KMS-11 (cell line): ENCODE measurements around the gene RPL21.

Source experiments
- H2AFZ ChIP-seq: fragments of 200-600 bp; sonication (generic); 2 replicates; pipeline ENCODE4 v1.6.1; 2016; ENCODE audit warnings: antibody characterized with exemption, mixed run types, low read depth
- H3K27ac ChIP-seq: fragments of 200-600 bp; sonication (generic); 2 replicates; pipeline ENCODE4 v1.6.1; 2016; ENCODE audit warnings: mild to moderate bottlenecking, mixed run types
- H3K27me3 ChIP-seq: fragments of 200-600 bp; sonication (generic); 2 replicates; pipeline ENCODE4 v1.6.1; 2017; ENCODE audit warnings: mild to moderate bottlenecking, low read depth, mixed run types, moderate library complexity; ENCODE audit not compliant: insufficient read depth
- H3K36me3 ChIP-seq: fragments of 200-600 bp; sonication (generic); 2 replicates; pipeline ENCODE4 v1.6.1; 2017; ENCODE audit warnings: mild to moderate bottlenecking, mixed run types; ENCODE audit not compliant: insufficient read depth
- H3K4me1 ChIP-seq: fragments of 200-600 bp; sonication (generic); 2 replicates; pipeline ENCODE4 v1.6.1; 2016; ENCODE audit warnings: mild to moderate bottlenecking, low read depth, mixed run types; ENCODE audit not compliant: poor library complexity, severe bottlenecking
- H3K4me2 ChIP-seq: fragments of 200-600 bp; sonication (generic); 2 replicates; pipeline ENCODE4 v1.7.0; 2016; ENCODE audit warnings: mild to moderate bottlenecking, mixed run types
- H3K4me3 ChIP-seq: fragments of 200-600 bp; sonication (generic); IDR thresholded peaks from 2 replicates; pipeline ENCODE4 v1.6.1; 2017; ENCODE audit warnings: low read depth, low read length, mixed read lengths; ENCODE audit not compliant: insufficient read depth
- H3K79me2 ChIP-seq: fragments of 200-600 bp; sonication (generic); 2 replicates; pipeline ENCODE4 v1.6.1; 2016; ENCODE audit warnings: low read depth, mixed run types; ENCODE audit not compliant: insufficient read depth
- H3K9ac ChIP-seq: fragments of 200-600 bp; sonication (generic); 2 replicates; pipeline ENCODE4 v1.6.1; 2016; ENCODE audit warnings: mild to moderate bottlenecking, mixed run types
- H4K20me1 ChIP-seq: fragments of 200-600 bp; sonication (generic); 2 replicates; pipeline ENCODE4 v1.6.1; 2016; ENCODE audit warnings: mild to moderate bottlenecking, mixed run types; ENCODE audit not compliant: insufficient read depth
- TF ChIP-seq, protein P1 (sequence below): fragments of 200-600 bp; sonication (generic); conservative IDR thresholded peaks from 2 replicates; pipeline ENCODE4 v1.6.1; 2017; ENCODE audit warnings: low read depth, mild to moderate bottlenecking, antibody characterized with exemption, low read length, moderate library complexity, mixed read lengths

The RPL21 gene

DNA sequence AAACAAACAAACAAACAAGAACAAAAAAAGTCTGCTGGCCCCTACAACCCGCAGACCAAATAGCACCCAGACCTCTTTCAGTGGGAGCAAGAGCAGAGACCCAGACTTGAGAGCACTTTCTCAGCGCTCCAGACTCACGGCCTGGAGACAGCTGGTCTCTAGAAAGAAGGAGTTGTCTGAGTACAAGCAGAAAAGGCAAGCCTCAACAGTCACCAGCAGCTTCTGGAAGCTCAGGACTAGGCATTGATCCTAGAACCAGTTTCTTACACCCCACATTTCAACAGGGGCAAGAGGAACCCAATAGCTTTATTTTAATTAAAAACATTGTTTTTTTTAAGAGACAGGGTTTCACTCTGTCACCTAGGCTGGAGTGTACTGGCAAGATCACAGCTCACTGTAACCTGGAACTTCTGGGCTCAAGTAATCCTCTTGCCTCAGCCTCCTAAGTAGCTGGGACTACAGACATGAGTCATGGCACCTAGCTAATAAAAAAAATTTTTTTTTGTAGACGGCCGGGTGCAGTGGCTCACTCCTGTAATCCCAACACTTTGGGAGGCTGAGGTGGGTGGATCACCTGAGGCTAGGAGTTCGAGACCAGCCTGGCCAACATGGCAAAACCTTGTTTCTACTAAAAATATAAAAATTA lies 49.7 kb downstream of the RPL21 start:
- H3K4me1 ChIP-seq, result no peaks in the 10 kb centered on the region
- H3K4me2 ChIP-seq, result no peak overlapping the region
- no peak overlapping the region for H3K27ac ChIP-seq

DNA sequence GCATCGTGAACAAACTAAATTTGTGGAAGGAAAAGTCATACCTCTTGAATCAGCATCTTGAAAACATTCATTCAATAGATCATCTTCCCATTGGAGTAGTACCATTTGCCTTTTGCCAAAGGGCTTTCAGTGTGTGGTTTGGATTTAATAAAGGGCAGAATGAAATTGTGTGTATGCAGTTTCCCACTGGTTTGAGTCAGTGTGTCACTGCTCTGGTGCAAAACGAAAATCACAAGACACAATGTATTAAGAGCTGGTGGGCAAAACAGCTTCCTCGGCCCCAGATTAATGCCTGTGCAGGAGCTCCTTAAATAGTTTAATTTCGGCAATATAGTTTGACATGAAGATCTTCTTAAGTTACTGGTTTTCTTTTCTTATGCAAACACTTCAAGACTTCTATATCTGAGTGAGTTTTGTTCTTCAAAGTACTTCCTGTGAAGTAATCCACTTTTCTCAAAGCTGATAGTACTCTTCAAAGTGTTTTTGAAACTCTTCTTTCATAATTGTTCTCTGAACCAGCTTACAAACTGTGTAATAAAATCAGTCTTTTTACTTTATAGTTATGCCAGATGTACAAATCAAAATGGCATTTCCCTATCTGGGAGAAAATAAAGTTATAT lies 51.4 kb downstream of the RPL21 start:
- TF ChIP-seq, protein P1, sequence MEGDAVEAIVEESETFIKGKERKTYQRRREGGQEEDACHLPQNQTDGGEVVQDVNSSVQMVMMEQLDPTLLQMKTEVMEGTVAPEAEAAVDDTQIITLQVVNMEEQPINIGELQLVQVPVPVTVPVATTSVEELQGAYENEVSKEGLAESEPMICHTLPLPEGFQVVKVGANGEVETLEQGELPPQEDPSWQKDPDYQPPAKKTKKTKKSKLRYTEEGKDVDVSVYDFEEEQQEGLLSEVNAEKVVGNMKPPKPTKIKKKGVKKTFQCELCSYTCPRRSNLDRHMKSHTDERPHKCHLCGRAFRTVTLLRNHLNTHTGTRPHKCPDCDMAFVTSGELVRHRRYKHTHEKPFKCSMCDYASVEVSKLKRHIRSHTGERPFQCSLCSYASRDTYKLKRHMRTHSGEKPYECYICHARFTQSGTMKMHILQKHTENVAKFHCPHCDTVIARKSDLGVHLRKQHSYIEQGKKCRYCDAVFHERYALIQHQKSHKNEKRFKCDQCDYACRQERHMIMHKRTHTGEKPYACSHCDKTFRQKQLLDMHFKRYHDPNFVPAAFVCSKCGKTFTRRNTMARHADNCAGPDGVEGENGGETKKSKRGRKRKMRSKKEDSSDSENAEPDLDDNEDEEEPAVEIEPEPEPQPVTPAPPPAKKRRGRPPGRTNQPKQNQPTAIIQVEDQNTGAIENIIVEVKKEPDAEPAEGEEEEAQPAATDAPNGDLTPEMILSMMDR, result no peak
- no peaks in the 10 kb centered on the region for H3K27me3 ChIP-seq
- no peaks in the 10 kb centered on the region for H3K36me3 ChIP-seq
- H3K27ac ChIP-seq, result no peak overlapping the region
- no peak overlapping the region for H2AFZ ChIP-seq
- H3K79me2 ChIP-seq, result no peaks in the 10 kb centered on the region
- no peaks in the 10 kb centered on the region for H4K20me1 ChIP-seq
- H3K4me3 ChIP-seq, result no peak overlapping the region
- H3K9ac ChIP-seq, result no peak overlapping the region
- no peak overlapping the region for H3K4me2 ChIP-seq
- no peaks in the 10 kb centered on the region for H3K4me1 ChIP-seq

More for the DNA sequence above, 49.7 kb downstream of the RPL21 start:
- Histone ChIP-seq H3K79me2 (no peaks in the 10 kb centered on the region), H3K27me3 (no peaks in the 10 kb centered on the region), H3K9ac (no peak overlapping the region), H3K4me3 (no peak overlapping the region), H4K20me1 (no peaks in the 10 kb centered on the region), H2AFZ (no peak overlapping the region), H3K36me3 (no peaks in the 10 kb centered on the region)
- TF ChIP-seq, protein P1, result no peak

DNA sequence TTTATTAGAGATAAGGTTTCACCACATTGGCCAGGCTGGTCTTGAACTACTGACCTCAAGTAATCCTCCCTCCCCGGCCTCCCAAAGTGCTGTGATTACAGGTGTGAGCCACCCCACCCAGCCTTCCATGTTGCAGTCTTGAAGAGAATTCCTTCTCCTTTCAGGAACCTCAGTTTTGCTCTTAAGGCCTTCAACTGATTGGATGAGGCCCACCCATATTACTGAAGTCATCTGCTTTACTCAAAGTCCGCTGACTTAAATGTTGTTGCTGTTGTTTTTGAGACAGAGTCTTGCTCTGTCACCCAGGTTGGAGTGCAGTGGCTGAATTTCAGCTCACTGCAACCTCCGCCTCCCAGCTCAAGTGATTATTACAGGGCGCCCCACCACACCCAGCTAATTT lies 52.7 kb downstream of the RPL21 start:
- no peaks in the 10 kb centered on the region for H4K20me1 ChIP-seq
- no peak overlapping the region for H2AFZ ChIP-seq
- no peak overlapping the region for H3K4me3 ChIP-seq
- no peaks in the 10 kb centered on the region for H3K79me2 ChIP-seq
- no peaks in the 10 kb centered on the region for H3K36me3 ChIP-seq
- H3K4me1 ChIP-seq, result no peaks in the 10 kb centered on the region
- TF ChIP-seq, protein P1, result no peak
- no peak overlapping the region for H3K27ac ChIP-seq
- no peak overlapping the region for H3K9ac ChIP-seq
- H3K27me3 ChIP-seq, result no peaks in the 10 kb centered on the region
- H3K4me2 ChIP-seq, result no peak overlapping the region

DNA sequence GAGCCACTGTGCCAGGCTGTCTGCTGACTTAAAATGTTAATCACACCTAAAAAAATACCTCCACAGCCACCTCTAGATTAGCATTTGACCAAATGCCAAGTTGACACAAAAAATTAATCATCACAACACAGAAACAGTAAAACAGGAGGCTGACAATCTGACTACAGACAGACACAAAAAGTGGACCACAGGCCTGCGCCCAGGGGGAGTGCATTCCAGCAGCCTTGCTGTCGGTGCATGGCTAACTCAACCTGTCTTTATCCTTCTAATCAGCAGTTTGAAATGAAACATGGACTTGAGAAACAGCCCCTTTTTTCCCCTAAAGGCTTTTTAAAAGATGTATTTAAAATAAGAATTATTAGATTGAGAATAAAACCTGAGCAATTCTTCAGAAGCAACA lies 53.3 kb downstream of the RPL21 start:
- Histone ChIP-seq H3K4me3 (no peak overlapping the region), H3K27me3 (no peaks in the 10 kb centered on the region), H3K9ac (no peak overlapping the region), H4K20me1 (no peaks in the 10 kb centered on the region), H3K79me2 (no peaks in the 10 kb centered on the region), H3K27ac (no peak overlapping the region), H3K4me1 (no peaks in the 10 kb centered on the region), H2AFZ (no peak overlapping the region), H3K36me3 (no peaks in the 10 kb centered on the region), H3K4me2 (no peak overlapping the region)
- TF ChIP-seq, protein P1, result no peak
